ENCODE data around the gene TMOD2. TPM values are rescaled to one million over a fixed set of nuclear protein-coding genes. Genes with fewer than 3 reads are reported as not detected.

Gene TMOD2
- total RNA-seq, 4 donors from 2014 or later = 7.8 to 18.7 (median 9.5) TPM

DNA sequence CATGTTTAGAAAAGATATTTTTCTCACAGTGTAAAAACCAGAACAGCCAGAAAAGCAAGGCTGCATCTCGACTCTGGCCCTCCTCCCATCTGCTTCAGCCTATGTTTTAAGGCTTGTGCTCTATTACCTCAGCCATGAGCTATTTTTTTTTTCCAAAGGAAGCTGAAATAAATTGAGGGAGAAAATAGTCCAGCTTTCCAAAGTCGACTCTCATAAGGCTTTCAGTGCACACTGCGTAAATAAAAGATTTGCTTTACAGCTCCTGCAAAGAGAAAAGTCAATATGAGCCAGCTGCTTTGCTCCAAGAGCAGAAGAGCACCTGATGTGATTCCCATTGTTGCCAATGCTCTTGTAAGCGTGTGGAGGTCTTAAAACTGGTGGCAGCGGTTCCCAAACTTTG lies 43.4 kb upstream of the TMOD2 start:
- Histone ChIP-seq H3K27ac (peak overlapping the region; percentile 26), H3K36me3 (no peaks in the 10 kb centered on the region)
- 53% methylated on average over 5 of the region's 5 CpGs for WGBS

GRCh38 chr15:51709031-51709430 lies 42.4 kb upstream of the TMOD2 start:
- WGBS = 92% methylated on average over 5 of the region's 5 CpGs
- Histone ChIP-seq H3K4me3 (no peak overlapping the region), H3K27me3 (no peaks in the 10 kb centered on the region), H3K9me3 (no peaks in the 10 kb centered on the region), H3K27ac (no peak overlapping the region), H3K4me1 (no peaks in the 10 kb centered on the region), H3K36me3 (no peaks in the 10 kb centered on the region)
- DNase-seq (ENCODE audit: low spot score in 2 of 2) = no peak
- no peak for TF ChIP-seq POLR2A (IDR thresholded peaks at IDR 0.05)
- no peak for TF ChIP-seq POLR2AphosphoS5 (IDR thresholded peaks at IDR 0.05)
- no peak for TF ChIP-seq CTCF (IDR thresholded peaks at IDR 0.05)
- no peak for TF ChIP-seq EP300 (IDR thresholded peaks at IDR 0.05)

More for the DNA sequence above, 43.4 kb upstream of the TMOD2 start:
- DNase-seq (ENCODE audit: low spot score in 2 of 2) = no peak
- Histone ChIP-seq H3K4me3 (no peak overlapping the region), H3K27me3 (no peaks in the 10 kb centered on the region), H3K9me3 (no peaks in the 10 kb centered on the region), H3K4me1 (no peaks in the 10 kb centered on the region)
- no peak for TF ChIP-seq POLR2A (IDR thresholded peaks at IDR 0.05)
- TF ChIP-seq POLR2AphosphoS5 (IDR thresholded peaks at IDR 0.05) = no peak
- TF ChIP-seq CTCF (IDR thresholded peaks at IDR 0.05) = no peak
- no peak for TF ChIP-seq EP300 (IDR thresholded peaks at IDR 0.05)

DNA sequence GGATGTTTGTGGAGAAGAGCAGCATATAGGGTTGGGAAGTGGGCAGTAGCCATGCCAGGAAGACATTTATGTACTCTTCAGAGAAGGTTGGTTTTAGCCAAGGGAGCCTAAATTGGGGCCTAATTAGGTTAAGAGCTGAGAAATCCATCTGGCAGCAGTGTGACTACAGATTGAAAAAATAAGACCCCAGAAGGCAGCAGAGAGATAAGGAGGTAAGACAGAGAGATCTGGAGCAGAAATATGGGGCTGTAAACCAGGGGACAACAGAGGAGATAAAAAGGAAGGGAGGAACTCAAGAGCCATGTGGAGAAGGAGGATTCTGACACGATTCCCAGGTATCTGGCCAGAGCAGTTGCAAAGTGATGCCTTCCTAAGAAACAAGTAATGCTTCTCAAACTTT lies 37.2 kb upstream of the TMOD2 start:
- 65% methylated on average over 1 of the region's 1 CpG for WGBS
- Histone ChIP-seq H3K36me3 (no peaks in the 10 kb centered on the region), H3K4me1 (no peaks in the 10 kb centered on the region), H3K9me3 (no peaks in the 10 kb centered on the region), H3K27ac (no peak overlapping the region), H3K27me3 (no peaks in the 10 kb centered on the region), H3K4me3 (no peak overlapping the region)
- TF ChIP-seq EP300 (IDR thresholded peaks at IDR 0.05) (no peak), CTCF (IDR thresholded peaks at IDR 0.05) (no peak), POLR2AphosphoS5 (IDR thresholded peaks at IDR 0.05) (no peak), POLR2A (IDR thresholded peaks at IDR 0.05) (no peak)
- no peak for DNase-seq (ENCODE audit: low spot score in 2 of 2)

- no peaks in the 10 kb centered on the region for H3K36me3 ChIP-seq
- H3K27me3 ChIP-seq = no peaks in the 10 kb centered on the region
- H3K4me1 ChIP-seq = no peaks in the 10 kb centered on the region
- H3K4me3 ChIP-seq = no peak overlapping the region
- no peak for TF ChIP-seq POLR2AphosphoS5 (IDR thresholded peaks at IDR 0.05)
- TF ChIP-seq EP300 (IDR thresholded peaks at IDR 0.05) = no peak
- TF ChIP-seq CTCF (IDR thresholded peaks at IDR 0.05) = no peak
- TF ChIP-seq POLR2A (IDR thresholded peaks at IDR 0.05) = no peak
- H3K27ac ChIP-seq = no peak overlapping the region
- DNase-seq (ENCODE audit: low spot score in 2 of 2) = no peak
- 88% methylated on average over 1 of the region's 1 CpG for whole genome bisulfite sequencing
- no peaks in the 10 kb centered on the region for H3K9me3 ChIP-seq
Measured at GRCh38 chr15:51714911-51715310, 36.5 kb upstream of the TMOD2 start.

DNA sequence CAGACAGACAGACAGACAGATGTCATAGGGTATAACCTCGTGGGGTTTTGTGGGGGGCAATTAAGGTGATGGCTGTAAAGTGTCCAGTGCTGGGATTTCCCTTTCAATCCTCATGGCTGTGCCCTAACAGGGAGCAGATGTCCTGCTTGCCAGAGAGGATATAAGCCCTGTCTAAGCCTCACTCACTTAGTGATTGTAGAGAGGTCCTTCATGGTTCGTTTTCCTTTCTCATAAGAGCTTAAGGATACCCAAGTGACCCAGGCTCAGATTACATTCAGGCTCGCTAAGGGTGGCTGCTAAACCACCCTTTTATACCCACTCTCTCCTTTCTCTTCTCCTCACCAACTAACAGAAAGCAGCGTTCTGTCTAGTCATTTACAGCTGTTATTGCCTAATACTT lies 33.2 kb upstream of the TMOD2 start:
- Histone ChIP-seq H3K27me3 (no peaks in the 10 kb centered on the region), H3K4me3 (no peak overlapping the region), H3K27ac (no peak overlapping the region), H3K4me1 (no peaks in the 10 kb centered on the region), H3K9me3 (no peaks in the 10 kb centered on the region), H3K36me3 (no peaks in the 10 kb centered on the region)
- DNase-seq (ENCODE audit: low spot score in 2 of 2) = no peak
- TF ChIP-seq CTCF (IDR thresholded peaks at IDR 0.05) (no peak), EP300 (IDR thresholded peaks at IDR 0.05) (no peak), POLR2AphosphoS5 (IDR thresholded peaks at IDR 0.05) (no peak), POLR2A (IDR thresholded peaks at IDR 0.05) (no peak)
- 62% methylated on average over 4 of the region's 4 CpGs for WGBS

Data from suprapubic skin (tissue), 4 donors.